Measurements from ENCODE around the gene ANKUB1.

ANKUB1 gene

GRCh38 chr3:149732234-149732633, 60.1 kb downstream of the ANKUB1 start:
- TF ChIP-seq CTCF (conservative IDR thresholded peaks at IDR 0.05; ENCODE audit: low read depth, low read length) = no peak
- no peaks in the 10 kb centered on the region for H3K79me2 ChIP-seq (ENCODE audit: insufficient read depth, low read depth)
- no peaks in the 10 kb centered on the region for H3K36me3 ChIP-seq (ENCODE audit: insufficient read depth)
- peaks cover 16% of the 10 kb centered on the region for H3K4me1 ChIP-seq (ENCODE audit: low read depth, poor library complexity, severe bottlenecking)
- no peak overlapping the region for H2AFZ ChIP-seq (ENCODE audit: low read depth)
- H3K4me2 ChIP-seq = no peak overlapping the region
- no peak overlapping the region for H3K27ac ChIP-seq
- no peak overlapping the region for H3K9ac ChIP-seq
- no peaks in the 10 kb centered on the region for H4K20me1 ChIP-seq (ENCODE audit: insufficient read depth)
- H3K4me3 ChIP-seq (IDR thresholded peaks at IDR 0.05; ENCODE audit: insufficient read depth, low read depth, low read length) = no peak overlapping the region
- no peaks in the 10 kb centered on the region for H3K27me3 ChIP-seq (ENCODE audit: insufficient read depth, low read depth)

GRCh38 chr3:149727656-149728055, 64.7 kb downstream of the ANKUB1 start:
- Histone ChIP-seq H3K79me2 (ENCODE audit: insufficient read depth, low read depth) (no peaks in the 10 kb centered on the region), H3K36me3 (ENCODE audit: insufficient read depth) (no peaks in the 10 kb centered on the region), H3K27ac (no peak overlapping the region), H4K20me1 (ENCODE audit: insufficient read depth) (no peaks in the 10 kb centered on the region), H3K4me1 (ENCODE audit: low read depth, poor library complexity, severe bottlenecking) (peaks cover 18% of the 10 kb centered on the region), H3K4me3 (IDR thresholded peaks at IDR 0.05; ENCODE audit: insufficient read depth, low read depth, low read length) (no peak overlapping the region), H2AFZ (ENCODE audit: low read depth) (no peak overlapping the region), H3K4me2 (no peak overlapping the region), H3K9ac (no peak overlapping the region), H3K27me3 (ENCODE audit: insufficient read depth, low read depth) (no peaks in the 10 kb centered on the region)
- TF ChIP-seq CTCF (conservative IDR thresholded peaks at IDR 0.05; ENCODE audit: low read depth, low read length) = no peak

- Histone ChIP-seq H3K4me3 (IDR thresholded peaks at IDR 0.05; ENCODE audit: insufficient read depth, low read depth, low read length) (no peak overlapping the region), H3K4me2 (no peak overlapping the region), H3K27ac (no peak overlapping the region), H3K36me3 (ENCODE audit: insufficient read depth) (no peaks in the 10 kb centered on the region), H4K20me1 (ENCODE audit: insufficient read depth) (no peaks in the 10 kb centered on the region), H3K79me2 (ENCODE audit: insufficient read depth, low read depth) (no peaks in the 10 kb centered on the region), H3K27me3 (ENCODE audit: insufficient read depth, low read depth) (no peaks in the 10 kb centered on the region), H3K9ac (no peak overlapping the region), H3K4me1 (ENCODE audit: low read depth, poor library complexity, severe bottlenecking) (peaks cover 18% of the 10 kb centered on the region), H2AFZ (ENCODE audit: low read depth) (no peak overlapping the region)
- TF ChIP-seq CTCF (conservative IDR thresholded peaks at IDR 0.05; ENCODE audit: low read depth, low read length) = no peak
These were observed 65.5 kb downstream of the ANKUB1 start for GRCh38 chr3:149726716-149727407.

DNA sequence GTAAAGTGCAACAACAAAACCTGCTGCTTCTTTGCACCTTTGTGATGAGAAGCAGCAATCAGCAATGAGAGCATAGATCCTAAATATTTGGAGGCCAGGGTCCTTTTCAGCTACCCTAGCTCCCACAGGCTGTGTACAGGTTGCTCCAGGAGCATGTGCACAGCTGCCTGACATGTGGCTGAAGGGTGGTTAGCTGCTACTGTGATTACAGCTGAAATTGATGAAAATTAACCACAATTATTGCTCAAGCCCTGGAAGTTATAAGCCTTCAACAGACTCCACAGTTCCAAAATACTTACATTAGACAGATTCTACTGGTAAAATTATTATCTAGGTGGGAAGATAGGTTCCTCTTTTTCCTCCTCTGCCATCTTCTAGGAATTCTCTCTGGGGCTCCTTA, 68.6 kb downstream of the ANKUB1 start:
- Histone ChIP-seq H3K27ac (no peak overlapping the region), H3K27me3 (ENCODE audit: insufficient read depth, low read depth) (no peaks in the 10 kb centered on the region), H4K20me1 (ENCODE audit: insufficient read depth) (no peaks in the 10 kb centered on the region), H3K79me2 (ENCODE audit: insufficient read depth, low read depth) (no peaks in the 10 kb centered on the region), H3K4me2 (no peak overlapping the region), H3K4me1 (ENCODE audit: low read depth, poor library complexity, severe bottlenecking) (peaks cover 18% of the 10 kb centered on the region), H3K4me3 (IDR thresholded peaks at IDR 0.05; ENCODE audit: insufficient read depth, low read depth, low read length) (no peak overlapping the region), H3K9ac (no peak overlapping the region), H3K36me3 (ENCODE audit: insufficient read depth) (no peaks in the 10 kb centered on the region), H2AFZ (ENCODE audit: low read depth) (no peak overlapping the region)
- TF ChIP-seq CTCF (conservative IDR thresholded peaks at IDR 0.05; ENCODE audit: low read depth, low read length) = no peak

Measured in KMS-11 (cell line).